Activated CD4-positive, alpha-beta T cell treated with anti-CD3 and anti-CD28 coated beads for 1 hour (primary cell): ENCODE measurements around the gene HOXD13.

Experiments
- DNase-seq: peaks from one replicate; pipeline ENCODE4 v3.0.0-alpha.2; 2020

Gene HOXD13

DNA sequence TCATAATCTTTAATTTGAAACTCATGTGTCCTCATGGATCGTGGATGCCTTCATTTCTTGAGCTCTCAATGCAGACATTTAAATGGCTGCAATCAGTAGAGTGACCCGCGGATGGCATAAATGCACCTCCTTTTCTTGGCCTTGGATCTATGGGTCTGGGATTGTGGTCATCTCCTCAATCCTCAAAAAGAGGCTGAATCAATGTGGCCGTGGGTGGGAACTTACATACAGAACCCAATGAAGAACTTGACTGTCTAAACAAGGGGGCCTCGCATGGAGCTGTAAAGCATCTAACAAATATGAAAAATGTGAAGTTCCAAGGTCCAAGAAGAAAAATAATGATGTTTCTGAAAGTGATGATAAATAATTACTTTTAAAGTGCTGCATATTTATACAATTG, 2.9 kb downstream of the HOXD13 start:
- DNase-seq: no peak

DNA sequence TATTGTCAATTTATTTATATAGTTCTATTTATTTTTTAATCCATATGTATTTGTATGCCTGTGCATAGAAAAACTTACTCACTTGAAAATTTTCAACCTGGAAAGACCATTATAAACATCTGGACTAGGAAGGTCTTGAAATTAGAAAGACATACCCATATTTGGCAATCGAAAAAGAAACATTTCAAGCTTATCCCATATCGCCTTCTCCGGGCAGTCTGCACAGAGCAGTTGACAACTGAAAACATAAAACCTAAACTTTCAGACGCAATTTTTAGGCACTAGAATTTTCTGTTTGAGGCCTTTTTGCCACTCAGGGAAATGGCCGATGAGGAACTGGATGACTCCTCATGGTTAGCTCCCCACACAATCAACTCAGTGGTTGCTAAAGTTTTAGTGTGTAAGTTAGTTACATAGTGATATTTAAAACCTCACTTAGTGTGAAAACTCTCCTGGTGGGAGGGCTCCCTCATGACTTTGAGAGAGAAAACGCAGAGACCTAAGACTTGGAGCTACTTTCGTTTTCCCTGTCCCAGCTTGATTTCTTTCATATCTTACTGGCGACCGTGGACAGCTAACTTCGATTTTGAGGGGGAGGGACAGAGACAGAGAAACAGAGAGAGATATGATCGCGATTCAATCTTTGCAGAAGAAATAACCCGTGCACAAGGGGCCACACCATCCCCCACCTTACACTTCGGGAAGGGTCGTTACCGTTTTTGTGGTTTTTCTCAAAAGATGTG, 3.9 kb downstream of the HOXD13 start:
- no peak for DNase-seq

DNA sequence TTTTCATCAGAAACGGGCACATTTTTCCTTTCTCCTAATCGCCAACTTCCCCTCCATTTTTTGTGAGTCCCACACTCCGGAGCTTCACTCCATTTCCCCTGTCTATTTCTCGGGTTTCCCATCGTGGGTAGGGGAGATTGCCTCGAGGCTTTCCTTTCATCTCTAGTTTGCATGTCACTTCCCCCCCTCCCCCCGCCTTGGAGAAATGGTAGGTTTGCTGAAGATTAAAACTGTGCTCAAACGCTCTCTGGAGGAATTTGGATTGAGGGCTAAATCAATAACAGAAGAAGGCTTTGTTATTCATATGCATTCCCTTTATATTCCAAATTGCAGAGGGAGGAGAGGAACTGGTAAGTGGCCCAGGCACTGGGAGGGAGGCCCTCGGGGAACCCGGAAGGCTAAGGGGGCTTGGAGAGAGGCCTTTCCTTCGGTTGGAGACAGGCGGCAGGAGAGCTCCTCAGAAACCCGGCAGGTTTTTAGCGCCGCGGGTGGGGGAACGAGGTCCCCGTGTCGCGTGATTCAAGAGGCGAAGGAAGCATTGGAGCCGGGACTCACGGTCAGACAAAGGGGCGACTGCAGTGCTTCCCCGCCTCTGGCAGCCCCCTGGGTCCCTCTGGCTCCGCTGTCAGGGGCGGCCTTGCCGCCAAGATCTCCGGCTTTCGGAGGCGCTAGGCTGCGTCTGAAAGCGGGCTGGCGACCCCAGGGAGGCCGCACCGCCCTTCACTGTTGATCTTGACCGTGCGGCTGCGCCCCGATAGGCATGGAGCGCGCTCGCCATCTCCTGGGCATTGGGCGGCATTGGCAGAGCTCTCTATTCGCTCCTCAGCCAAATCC, 4.7 kb downstream of the HOXD13 start:
- peak; percentile 36 for DNase-seq

DNA sequence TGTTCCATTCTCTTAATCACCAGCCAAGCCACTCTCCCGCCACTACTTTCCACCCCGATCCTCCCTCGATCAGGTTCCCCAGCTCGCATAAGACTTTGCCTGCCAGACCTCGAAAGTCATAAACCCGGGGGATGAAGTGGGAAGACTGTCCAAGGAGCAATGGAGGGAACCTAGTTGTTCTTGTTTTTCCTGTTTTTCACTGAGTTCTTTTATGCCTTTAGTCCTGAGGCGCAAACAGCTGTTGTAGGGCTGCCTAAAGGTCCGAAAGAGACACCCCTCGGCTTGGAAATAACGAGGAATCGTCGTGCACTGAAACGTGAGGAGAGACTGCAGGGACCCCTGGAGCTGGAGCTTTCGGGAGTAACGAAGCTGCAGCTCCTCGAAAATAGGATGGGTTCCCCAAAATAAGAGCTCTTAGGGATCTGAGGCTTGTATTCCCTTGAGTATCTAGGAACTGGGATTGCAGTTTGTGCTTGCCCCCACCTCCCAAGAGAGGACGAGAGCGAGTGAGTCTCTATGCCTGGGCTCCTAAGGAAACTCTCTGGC, 5.4 kb downstream of the HOXD13 start:
- no peak for DNase-seq

DNA sequence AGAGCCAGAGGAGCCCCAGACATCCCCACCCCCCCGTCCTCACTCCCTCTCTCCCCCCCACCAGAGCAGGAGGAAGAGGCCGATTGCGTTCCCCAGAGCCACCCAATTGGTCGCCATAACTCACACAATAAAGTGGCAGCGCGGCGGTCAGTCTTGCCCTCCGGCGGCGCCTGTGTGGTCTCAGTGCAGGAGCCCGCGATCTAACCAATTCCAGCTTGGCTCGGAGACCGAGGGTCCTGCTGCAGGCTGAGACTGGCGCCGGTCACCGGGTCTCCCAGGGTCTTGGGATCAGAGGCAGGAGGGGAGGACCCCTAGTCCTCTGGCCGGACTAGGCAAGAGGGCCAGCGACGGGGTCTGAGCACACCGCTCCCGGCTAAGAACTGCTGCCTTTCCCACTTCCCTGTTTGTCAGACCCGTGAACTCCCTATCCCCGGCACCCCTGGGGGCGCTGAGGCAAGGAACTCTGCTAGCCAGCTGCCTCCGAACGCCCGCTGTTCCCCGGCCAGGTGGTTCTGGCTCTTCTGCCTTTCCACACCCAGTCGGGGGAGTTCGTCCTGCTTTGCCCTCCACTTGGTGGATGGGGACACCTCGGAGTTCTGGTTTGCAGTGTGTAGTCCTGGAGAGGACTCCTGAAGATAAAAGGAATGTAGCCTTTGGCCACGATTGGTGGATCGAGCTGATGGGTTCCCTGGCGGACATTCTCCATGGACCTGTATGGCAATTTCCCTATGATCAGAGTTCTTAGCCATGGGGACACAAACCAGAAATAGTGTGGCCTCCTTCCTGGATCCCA, 6.0 kb downstream of the HOXD13 start:
- no peak for DNase-seq

DNA sequence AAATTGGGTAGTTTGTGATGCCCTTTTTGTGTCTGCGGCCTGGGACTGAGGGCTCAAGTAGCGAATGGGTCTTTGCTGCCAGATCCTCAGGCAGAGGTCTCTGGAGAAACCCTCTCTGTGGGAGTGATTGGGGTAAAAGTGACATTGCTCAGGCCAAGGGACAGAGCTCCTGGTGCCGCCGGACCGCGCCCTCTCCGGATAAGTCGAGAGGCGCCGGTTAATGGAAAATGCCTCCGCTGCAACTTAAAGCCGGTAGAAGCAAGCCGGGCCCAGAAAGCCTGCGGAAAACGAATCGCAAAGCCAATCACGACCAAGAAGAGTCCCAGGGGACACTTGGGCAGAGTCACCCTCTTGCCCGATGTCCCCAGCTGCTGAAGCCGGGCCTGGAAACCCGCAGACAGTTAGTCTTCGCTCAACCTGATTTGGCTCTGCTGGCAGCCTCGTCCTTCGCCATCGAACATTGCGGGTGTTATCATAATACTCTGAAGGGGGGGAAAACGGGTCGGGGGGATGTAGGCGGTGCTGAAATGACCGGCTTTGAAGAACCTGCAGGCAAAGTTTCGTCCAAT, 6.7 kb downstream of the HOXD13 start:
- no peak for DNase-seq

DNA sequence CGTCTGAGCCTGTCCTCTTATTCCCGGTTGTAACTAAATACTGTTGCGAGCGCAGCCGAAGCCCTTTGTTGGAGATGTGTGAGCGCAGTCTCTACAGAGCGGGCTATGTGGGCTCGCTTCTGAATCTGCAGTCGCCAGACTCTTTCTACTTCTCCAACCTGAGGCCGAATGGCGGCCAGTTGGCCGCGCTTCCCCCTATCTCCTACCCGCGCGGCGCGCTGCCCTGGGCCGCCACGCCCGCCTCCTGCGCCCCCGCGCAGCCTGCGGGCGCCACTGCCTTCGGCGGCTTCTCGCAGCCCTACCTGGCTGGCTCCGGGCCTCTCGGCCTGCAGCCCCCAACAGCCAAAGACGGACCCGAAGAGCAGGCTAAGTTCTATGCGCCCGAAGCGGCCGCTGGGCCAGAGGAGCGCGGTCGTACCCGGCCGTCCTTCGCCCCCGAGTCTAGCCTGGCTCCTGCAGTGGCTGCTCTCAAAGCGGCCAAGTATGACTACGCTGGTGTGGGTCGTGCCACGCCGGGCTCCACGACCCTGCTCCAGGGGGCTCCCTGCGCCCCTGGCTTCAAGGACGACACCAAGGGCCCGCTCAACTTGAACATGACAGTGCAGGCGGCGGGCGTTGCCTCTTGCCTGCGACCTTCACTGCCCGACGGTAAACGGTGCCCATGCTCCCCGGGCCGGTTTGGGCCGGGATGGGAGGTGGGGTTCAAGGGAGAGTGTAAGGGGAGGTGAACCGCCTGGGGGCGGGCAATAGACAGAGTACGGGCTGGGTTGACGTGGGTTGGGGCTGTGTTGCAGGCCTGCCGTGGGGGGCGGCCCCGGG, 7.4 kb downstream of the HOXD13 start, which contains the start of gene HOXD12:
Gene HOXD12, plus strand, starts transcription at position 68 of the 819 bp plus-strand sequence. Its CDS starts 7 bp downstream, at position 75.
- no peak for DNase-seq

DNA sequence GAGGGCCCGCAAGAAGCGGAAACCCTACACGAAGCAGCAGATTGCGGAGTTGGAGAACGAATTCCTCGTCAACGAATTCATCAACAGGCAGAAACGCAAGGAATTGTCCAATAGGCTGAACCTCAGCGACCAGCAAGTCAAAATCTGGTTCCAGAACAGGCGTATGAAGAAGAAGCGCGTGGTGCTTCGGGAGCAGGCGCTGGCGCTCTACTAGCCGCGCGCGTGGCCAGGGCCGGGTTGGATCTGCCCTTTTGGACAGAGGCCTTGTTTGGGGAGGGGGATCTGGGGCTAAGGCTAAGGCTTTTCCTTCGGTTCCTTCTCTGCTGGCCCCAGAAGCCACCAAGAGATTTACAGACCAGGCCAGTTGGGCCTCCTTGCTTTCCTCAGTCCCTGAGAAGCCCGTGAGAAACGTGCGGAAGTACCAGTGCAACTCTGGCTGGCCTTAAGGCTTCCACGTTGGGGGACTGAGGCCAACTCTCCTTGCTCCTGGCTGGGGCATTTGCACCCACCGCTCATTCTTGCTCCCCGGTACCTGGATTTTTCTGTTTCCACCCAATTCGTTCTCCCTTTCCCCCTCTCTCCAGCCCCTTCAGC, 8.1 kb downstream of the HOXD13 start:
- no peak for DNase-seq

DNA sequence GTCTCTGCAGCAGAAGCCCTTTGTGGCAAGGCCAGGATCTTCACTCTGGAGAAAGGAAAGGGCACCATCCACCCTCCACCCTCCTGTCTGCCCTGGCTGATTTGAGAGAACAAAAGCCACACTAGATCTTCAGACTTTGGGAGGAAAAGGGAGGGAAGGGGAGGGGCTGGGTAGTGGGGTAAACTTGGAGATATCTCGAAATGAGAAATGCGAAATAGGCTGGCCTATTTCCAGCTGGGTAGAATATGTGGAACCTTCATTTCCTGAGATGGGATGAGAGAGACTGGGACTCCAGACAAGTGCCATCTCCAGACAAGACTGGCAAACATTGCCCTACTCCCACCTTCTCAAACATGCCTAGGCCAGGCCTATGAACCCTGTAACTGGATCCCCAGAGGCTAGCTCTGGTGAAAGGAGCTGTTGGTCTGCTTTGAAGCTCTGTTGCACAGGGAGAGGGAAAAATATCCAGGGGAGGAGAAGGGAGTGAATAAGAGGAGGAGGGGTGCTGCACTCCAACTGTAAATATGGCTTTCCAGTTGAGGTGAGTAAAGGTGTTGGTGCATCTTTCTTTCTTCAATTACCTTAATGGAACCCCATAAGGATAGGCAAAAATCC, 8.8 kb downstream of the HOXD13 start:
- no peak for DNase-seq

DNA sequence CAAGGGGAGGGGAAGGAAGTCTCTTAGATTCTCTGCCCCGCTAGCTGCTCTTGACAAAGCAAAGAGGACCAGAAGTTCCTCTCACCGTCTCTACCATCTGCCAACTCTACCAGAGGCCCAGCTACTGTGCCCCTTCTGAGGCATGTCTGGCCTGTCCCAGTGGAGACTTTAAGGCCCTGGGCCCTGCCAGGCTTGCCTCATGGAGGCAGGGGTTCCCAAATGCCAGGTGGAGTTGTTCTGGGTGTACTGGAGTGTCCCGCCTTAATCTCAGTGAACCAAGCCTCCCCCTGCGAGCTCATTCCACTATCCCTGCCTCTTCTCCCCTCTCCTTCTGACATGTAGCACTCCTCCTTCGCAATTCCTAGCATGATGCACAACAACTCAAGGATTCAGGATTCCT, 9.3 kb downstream of the HOXD13 start:
- no peak for DNase-seq

DNA sequence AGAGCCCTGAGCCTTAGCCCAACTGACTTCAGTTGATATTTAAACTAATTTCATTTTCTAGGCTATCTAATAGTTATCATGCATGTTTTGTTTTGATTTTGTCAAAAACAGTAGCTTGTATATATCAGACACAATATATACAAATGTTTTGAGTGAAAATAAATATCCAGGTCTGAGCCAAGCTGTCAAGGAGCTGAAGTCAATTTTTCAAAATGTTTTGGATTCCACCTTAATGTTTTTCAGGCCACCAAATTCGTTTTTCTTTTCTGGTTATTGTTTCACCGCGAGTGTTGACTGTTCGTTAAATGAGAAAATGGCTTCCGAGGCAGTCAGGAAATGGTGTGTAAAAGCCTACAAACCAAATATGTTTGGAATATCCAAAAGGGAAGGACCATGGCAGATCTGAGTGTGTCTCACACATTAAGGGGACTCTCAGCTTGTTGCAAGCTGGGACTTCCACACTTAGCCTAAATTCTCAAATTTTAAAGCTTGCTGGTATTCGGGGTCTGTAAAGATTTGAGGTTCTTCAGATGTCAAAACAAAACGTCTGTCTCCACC, 9.9 kb downstream of the HOXD13 start:
- DNase-seq: no peak

DNA sequence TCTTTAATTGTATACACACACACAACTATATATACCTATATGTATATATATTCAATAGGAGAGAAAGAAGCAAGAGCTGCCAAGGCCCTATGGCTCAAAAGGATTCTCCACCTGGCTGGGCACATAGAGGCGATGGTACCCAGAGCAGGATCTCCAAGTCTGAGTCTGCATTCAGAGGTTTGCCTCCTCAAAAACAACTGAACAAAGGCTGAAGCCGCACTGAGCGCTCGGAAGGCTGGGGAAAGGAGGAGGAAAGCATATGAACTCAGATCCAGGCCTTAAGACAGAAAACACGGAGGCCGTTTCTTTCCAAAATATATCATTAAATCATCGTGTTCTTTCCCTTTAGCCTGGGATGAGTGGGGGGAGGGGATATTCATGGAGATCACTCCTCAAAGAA, 10.7 kb downstream of the HOXD13 start:
- no peak for DNase-seq

DNA sequence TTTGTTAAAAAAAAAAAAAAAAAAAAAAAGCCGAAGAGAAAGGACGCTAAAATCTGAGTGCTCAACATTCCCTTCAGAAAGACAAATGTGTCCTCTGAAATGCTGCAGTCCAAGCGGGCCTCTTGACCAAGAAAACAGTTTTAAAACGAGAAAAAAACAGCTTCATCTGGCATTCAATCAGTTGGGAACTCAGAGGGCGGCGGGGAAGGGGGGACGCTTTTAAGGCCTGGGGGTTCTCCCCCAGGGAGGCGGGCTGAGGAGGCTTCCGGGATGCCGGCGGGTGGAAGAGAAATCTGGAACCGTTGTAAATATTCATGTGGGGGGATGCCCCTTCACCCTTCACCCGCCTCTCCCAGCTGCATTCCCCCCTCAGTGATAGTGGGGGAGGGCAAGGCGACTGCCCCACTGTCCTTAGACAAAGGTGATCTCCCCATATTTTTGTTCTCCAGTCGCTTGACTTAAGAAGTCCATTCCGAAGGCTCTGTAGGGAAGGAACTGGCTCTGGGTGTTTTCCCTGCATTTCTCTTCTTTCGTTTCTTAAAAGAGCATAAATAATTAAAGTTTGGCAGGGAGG, 11.3 kb downstream of the HOXD13 start:
- DNase-seq: no peak

DNA sequence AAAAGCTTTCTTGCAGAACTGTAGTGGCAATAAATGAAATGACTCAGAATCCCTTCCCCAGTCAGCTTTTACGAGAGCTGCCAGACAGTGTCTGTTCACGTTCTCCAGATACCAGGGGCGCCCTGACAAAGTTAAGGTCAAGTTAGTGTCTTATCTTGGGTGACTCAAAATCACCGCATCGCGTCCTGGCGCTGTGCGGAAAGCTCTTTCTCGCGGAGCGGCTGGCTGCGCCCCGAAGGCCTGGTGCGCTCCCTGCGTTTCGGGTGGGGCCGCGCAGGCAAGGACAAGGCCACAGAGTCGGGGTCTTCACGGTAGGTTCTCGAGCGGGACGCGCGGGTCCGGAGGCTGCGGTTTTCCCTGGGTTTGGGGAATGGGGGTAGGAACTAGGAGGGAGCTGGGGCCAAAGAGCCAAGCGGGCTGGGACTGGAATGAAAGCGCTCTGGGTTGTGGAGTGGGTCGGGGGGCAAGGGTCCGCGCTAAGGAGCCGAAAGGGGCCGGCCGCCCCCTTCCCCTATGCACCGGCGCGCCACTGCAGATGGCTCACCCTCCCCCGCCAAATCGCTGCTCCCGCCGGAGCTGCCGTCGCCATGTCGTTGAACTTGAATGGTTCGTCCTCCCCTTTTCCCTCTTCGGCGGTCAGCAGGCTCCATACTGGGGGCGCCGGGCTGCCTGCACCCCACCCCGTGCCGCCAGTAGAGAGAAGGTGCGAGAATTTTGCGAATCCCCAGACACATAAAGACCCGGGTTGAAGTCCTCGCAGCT, 12.0 kb downstream of the HOXD13 start:
- no peak for DNase-seq

DNA sequence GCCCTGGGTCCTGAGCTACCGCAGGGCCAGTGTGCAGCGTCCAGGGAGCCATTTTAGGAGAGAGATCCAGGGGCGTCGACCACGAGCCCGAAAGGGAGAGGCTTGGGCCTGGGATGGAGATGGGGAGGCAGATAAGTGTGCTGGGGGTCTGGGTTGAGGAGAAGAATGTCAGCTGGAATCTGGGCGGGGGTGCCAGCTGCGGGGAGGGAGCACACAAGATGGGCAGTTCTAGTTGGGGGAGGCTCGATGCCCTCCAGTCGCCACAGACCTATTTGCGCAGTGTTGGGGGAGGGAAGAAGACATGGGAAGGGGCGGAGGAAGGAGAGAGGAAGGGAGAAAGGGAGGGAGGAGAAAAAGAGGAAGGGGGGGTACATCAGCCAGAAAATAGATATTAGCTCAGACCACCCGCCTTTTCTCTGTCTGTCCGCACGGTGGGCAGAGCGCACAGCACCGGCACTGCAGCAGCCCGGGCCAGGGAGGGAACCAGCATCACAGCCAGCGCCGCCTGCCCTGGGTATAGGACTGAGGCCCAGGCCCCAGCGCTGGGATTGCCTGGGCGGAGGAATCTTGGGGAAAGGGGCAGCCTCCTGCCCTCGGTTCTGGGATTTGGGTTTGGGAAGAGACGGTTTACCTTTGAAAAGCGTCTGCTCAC, 12.7 kb downstream of the HOXD13 start:
- DNase-seq: no peak

DNA sequence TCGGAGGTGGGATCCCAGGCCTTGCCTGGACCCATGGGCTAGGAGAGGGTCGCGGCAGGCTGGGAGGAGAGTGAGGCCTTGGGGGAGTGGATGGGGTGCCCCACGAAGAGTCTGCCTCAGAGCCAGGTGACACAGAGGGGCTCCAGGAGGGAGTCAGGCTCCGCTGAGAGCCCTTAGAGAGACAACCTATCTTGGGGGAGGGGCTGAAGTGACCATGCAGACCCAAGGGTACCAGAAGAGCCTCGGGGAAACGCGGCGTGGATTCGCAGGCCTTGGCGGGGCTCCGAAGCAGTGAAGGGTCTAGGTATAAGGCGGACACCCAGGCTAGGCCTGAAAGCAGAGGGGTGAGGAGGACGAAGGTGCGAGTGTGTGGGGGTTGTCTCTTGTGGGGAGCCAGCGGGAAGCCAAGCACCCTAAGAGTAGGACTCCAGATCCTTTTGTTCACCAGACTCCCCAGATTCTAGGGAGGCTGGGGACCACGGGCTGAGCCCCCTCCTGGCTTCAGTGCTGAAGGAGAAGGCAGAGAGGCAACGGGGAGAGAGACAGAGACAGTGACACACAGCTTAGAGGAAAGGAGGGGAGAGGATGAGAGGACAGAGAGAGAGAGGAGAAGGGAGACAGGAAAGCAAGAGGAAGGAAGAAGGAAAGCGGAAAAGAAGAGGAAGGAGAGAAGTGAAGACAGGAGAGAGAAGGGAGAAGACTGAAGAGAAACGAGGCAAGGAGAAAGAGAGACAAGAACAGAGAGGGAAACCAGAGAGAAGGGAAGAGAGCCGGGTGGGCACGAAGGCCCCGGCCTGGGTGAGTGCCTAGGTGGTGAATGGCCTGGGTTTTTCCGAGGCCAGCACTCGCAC, 13.4 kb downstream of the HOXD13 start:
- DNase-seq: no peak

DNA sequence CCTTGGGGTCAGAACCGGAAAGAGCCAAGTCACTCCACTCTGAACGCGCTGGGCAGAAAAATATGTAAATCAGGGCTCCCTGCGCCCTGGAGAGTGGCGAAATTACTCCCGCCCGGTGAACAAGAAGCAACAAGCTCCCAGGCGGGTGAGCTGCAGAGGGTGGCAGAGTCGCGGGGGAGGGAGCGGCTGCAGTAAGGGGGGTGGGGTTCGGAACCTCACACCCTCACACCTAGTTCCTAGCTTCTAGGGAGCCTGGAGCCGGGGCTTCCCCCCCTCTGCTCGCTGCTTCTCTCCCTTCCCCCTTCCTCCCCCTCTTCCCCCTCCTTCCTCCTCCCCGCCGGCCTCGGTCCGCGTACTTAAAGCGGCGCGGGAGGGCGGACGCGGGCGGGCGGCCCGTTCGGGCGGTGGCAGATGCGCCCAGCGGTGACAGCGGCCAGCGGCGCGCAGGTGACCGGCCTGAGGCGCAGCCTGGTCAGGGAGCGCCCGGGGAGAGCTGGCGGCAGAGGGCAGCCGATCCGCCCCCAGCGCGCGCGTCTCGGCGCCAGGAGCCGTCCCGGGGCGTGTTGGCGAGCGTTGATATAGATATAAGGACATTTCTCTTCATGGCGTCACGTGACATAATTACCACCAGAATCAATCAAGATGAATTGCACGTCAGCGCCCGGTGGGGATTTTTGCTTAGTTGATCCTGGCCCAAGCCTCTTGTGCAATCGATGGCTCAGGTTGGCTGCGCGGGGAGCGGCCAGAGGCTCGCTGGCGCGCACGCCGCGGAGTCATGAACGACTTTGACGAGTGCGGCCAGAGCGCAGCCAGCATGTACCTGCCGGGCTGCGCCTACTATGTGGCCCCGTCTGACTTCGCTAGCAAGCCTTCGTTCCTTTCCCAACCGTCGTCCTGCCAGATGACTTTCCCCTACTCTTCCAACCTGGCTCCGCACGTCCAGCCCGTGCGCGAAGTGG, 14.3 kb downstream of the HOXD13 start, which contains the start of gene HOXD11:
Gene HOXD11, plus strand, starts transcription at position 700 of the 959 bp plus-strand sequence. Its CDS starts 76 bp downstream, at position 776.
- DNase-seq: no peak
